BE2C (cell line): ENCODE results near the gene GARIN5A.

Source experiments
- DNase-seq: peaks from one replicate; pipeline ENCODE4 v3.0.0-alpha.2; 2020
- H3K27me3 ChIP-seq: fragments of 250-450 bp; sonication (Bioruptor Pico); 2 replicates; pipeline ENCODE4 v1.5.1; 2020; ENCODE audit warnings: mild to moderate bottlenecking
- H3K36me3 ChIP-seq: fragments of 250-450 bp; sonication (Bioruptor Pico); 2 replicates; pipeline ENCODE4 v1.5.1; 2020; ENCODE audit warnings: mild to moderate bottlenecking
- H3K4me1 ChIP-seq: fragments of 250-450 bp; sonication (Bioruptor Pico); 2 replicates; pipeline ENCODE4 v1.5.1; 2020
- H3K4me3 ChIP-seq: 2 replicates; pipeline ENCODE4 v1.5.1; 2011; ENCODE audit warnings: low read depth, low read length
- H3K9me3 ChIP-seq: fragments of 250-450 bp; sonication (Bioruptor Pico); 2 replicates; pipeline ENCODE4 v1.5.1; 2020
- CTCF ChIP-seq: IDR thresholded peaks from 2 replicates; pipeline ENCODE4 v1.5.1; 2012; ENCODE audit warnings: mild to moderate bottlenecking, low read depth, low read length

The GARIN5A gene

GRCh38 chr19:50432221-50433028 lies 44.2 kb downstream of the GARIN5A start, which contains the start of gene MYBPC2:
MYBPC2 (plus strand) TSS chr19:50432892; CDS start chr19:50432954, 62 bp downstream.
- no peak for TF ChIP-seq CTCF
- Histone ChIP-seq H3K36me3 (no peaks in the 10 kb centered on the region), H3K27me3 (no peaks in the 10 kb centered on the region), H3K9me3 (no peaks in the 10 kb centered on the region), H3K4me3 (peak within 1 kb of the TSS; percentile 53), H3K4me1 (peaks cover 7% of the 10 kb centered on the region)
- no peak for DNase-seq

DNA sequence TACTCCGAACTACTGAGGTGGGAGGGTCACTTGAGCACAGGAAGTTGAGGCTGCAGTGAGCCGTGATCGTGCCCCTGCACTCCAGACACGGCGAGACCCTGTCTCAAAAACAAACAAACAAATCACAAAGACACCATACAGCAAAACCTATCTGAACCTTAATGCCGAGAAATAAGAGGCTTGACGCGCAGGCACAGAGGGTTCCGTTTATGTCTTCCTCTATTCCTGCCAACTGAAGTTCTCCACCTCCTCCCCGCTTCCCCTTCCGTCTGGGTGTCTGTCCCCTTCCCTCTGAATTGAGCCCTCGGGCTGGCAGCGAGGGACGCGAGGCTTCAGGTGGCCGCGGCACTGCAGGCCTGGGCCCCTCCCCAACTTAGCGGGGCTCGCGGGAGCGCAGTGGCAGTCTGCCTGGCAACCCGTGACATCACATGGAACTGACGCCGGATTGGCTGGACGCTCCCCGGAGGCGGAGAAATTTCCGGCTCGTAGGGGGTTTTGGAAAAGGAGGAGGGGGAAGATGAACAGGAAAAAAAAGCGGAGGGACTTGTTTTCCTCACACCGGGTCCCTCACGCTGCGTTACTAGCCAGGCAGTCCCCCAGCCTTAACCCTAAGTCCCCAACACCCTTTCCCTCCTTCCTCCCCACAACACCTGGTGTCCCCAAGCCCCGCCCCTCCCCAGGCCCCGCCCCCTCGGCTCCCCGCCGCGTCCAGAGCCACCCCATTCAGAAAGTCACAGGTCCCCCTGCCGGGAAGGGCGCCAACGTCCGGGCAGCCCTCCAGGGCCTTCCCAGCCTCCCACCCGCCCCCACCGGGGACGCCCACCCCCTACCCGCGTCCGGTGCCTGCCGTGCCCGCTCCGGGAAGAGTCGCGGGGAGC lies 45.1 kb downstream of the GARIN5A start:
- no peaks in the 10 kb centered on the region for H3K9me3 ChIP-seq
- no peaks in the 10 kb centered on the region for H3K27me3 ChIP-seq
- peak; percentile 82 for DNase-seq
- H3K4me3 ChIP-seq = peak overlapping the region; percentile 53
- no peaks in the 10 kb centered on the region for H3K36me3 ChIP-seq
- no peak for TF ChIP-seq CTCF
- peaks cover 7% of the 10 kb centered on the region for H3K4me1 ChIP-seq

- no peak for DNase-seq
- no peaks in the 10 kb centered on the region for H3K9me3 ChIP-seq
- no peaks in the 10 kb centered on the region for H3K27me3 ChIP-seq
- peaks cover 7% of the 10 kb centered on the region for H3K4me1 ChIP-seq
- H3K4me3 ChIP-seq = peak overlapping the region; percentile 53
- TF ChIP-seq CTCF = no peak
- no peaks in the 10 kb centered on the region for H3K36me3 ChIP-seq
These were observed 45.7 kb downstream of the GARIN5A start for GRCh38 chr19:50430888-50431342.

GRCh38 chr19:50428772-50429463 lies 47.7 kb downstream of the GARIN5A start:
- Histone ChIP-seq H3K36me3 (no peaks in the 10 kb centered on the region), H3K4me3 (no peak overlapping the region), H3K27me3 (no peaks in the 10 kb centered on the region), H3K4me1 (0 out of 2 replicates have a peak, but pooled peaks cover 2% of the 10 kb centered on the region), H3K9me3 (no peaks in the 10 kb centered on the region)
- no peak for TF ChIP-seq CTCF
- no peak for DNase-seq

- TF ChIP-seq CTCF = no peak
- H3K27me3 ChIP-seq = no peaks in the 10 kb centered on the region
- no peaks in the 10 kb centered on the region for H3K9me3 ChIP-seq
- no peak overlapping the region for H3K4me3 ChIP-seq
- H3K4me1 ChIP-seq = 0 out of 2 replicates have a peak, but pooled peaks cover 2% of the 10 kb centered on the region
- no peaks in the 10 kb centered on the region for H3K36me3 ChIP-seq
- DNase-seq = no peak
These were observed 48.6 kb downstream of the GARIN5A start for GRCh38 chr19:50427997-50428425.
